GM10266 (cell line): ENCODE data around the gene CARMIL1.

Experiments used
- DNase-seq: peaks from one replicate; pipeline ENCODE4 v3.0.0; 2012; ENCODE audit errors: extremely low spot score
- TF ChIP-seq, protein P1 (sequence below): IDR thresholded peaks from 2 replicates; pipeline ENCODE4 v1.5.1; 2012; ENCODE audit warnings: mild to moderate bottlenecking, low read depth; ENCODE audit not compliant: control insufficient read depth, insufficient read depth; ENCODE audit errors: missing control alignments

The CARMIL1 gene

DNA sequence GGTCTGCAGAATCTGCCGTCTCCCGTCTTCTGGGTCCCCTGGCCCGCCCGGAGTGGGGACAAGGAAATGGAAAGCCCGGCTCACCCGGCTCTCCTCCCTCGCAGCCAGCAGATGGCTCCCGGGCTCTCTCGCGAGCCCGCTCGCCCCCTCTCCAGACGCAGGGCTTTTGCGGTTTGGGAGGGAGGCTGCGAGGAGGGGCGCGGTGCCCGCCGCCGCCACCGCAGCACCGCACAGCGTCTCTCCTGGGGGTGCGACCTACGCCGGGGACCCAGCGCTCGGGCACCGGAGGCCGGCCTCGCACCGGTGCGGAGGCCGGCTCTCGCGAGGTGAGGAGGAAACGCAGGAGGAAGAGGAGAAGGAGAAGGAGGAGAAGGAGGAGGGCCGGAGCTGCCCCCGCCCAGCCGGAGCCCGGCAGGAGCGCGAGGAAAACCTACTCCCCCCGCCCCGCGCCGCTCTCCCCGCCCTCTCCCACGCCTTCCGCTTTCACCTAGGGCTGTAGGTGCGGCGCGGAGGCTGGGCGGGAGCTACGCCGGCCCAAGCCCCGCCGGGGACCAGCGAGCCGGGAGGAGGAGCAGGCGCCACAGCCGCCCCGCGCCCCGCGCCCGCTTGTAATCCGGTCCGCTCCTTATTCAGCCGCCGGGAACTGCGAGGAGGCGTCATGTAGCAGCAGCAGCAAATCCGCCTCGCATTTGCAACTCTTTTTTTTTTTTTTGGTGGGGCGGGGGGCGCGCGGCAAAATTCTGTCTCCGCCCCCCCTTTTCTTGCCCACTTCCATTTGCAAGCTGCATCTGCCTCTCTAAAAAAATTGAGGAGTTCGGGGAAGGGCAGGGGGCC lies at the start of gene CARMIL1:
Gene CARMIL1 (plus strand): TSS at position 461 of the 834 bp plus-strand sequence. CDS start 422 bp downstream, outside the sequence.
- peak; percentile 86 for DNase-seq
- TF ChIP-seq, protein P1, sequence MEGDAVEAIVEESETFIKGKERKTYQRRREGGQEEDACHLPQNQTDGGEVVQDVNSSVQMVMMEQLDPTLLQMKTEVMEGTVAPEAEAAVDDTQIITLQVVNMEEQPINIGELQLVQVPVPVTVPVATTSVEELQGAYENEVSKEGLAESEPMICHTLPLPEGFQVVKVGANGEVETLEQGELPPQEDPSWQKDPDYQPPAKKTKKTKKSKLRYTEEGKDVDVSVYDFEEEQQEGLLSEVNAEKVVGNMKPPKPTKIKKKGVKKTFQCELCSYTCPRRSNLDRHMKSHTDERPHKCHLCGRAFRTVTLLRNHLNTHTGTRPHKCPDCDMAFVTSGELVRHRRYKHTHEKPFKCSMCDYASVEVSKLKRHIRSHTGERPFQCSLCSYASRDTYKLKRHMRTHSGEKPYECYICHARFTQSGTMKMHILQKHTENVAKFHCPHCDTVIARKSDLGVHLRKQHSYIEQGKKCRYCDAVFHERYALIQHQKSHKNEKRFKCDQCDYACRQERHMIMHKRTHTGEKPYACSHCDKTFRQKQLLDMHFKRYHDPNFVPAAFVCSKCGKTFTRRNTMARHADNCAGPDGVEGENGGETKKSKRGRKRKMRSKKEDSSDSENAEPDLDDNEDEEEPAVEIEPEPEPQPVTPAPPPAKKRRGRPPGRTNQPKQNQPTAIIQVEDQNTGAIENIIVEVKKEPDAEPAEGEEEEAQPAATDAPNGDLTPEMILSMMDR: peak; percentile 65

DNA sequence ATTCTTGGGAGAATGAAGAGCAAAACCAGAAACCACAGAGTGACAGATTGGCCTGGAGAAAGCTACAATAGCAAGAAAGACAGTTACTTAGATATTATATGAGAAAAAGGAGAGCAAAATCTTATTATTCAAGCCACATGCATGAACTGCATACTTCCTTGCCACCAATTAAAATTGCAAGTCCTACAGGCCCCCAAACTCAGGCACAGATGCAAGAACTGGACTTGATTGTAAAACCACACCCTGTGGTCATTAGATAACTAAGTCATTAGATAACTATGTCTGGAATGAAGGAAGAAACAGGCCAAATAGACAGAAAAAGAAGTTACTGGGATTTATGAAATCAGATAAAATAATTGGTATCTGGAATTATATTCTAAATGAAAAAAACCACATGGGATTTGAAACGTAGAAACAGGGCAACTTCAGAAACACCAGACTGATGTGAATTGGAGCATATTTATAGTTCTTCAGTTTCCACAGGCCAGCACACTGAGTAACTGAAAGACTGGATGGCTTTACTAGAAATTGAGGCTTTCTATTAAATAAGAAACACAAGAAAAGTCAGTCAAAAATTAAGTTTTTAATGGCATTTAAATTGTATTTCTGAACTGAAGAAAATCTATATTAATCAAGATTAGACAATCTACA lies 49.4 kb upstream of the CARMIL1 start:
- no peak for DNase-seq
- TF ChIP-seq, protein P1: no peak

DNA sequence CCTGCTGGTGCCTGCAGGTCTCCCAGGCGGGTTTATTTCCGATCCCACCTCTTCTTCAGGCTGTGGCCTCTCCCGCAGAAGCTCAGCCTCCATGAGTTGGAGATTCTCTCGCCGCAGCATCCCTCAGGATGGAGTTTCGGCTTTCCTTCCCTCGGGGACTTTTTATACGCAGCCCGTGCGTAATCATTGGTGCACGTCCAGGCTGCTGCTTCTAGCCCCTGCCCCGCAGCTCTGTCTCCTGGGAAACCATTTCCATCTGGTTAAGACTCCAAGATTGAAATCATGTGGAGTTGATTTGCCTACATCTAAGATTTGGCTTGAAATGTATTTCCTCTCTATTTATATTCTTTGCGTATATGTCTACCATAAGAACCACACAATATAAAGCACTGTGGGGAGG lies 46.7 kb upstream of the CARMIL1 start:
- TF ChIP-seq, protein P1: no peak
- DNase-seq: no peak

DNA sequence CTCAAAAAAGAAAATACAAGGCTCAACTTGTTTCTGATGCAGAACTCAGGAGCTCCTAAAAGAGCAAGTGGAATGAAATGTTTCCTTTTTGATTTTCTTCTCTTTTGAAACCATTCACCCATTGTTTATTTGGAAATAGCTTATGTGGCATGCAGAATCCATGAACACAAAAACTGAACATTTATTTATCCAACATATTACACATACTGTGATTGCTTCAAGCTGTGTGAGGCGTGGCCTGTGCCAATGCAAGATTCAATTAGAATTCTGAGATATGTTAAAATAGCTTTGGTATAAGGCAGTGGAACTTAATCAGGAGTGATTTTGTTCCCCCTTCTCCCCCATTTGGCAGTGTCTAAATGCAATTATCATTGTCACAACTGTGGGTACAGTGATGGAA lies 45.9 kb upstream of the CARMIL1 start:
- TF ChIP-seq, protein P1: no peak
- no peak for DNase-seq

DNA sequence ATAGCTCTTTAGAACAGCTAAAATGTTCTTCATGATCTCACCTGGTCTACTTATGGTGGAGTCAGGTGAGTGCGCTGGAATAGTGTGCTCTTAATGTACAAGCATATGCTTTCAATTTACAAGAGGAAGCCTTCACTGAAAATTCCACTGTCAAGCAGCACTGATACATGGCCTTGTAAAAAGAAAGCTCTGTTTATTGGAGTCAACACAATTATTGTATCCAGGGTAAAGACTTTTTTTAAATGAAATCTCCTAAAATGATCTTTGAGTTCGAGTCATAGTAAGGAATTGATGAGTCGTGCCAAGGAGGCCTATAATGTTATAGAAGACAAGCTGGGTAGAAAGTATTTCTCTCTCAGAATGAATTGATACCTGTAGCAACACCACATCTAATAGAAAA lies 41.6 kb upstream of the CARMIL1 start:
- DNase-seq: no peak
- TF ChIP-seq, protein P1: no peak

DNA sequence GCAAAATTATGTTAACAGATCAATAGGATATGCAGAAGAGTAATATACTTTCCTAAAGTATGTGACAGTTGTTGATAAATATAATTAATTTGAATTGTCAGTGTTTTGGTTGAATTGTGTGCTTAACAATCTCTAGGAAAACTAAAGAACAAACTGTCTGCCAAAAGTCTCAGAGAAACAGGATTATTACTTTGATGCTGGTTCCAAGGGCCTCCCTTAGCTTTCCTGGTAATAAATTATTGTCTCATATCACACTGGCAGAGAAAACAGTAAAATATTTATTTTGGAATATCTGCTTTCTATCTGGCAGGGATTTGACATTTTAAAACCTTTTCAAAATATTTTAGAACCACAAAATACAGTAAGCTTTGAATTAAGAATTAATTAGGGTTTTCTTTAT lies 40.1 kb upstream of the CARMIL1 start:
- TF ChIP-seq, protein P1: no peak
- DNase-seq: no peak

DNA sequence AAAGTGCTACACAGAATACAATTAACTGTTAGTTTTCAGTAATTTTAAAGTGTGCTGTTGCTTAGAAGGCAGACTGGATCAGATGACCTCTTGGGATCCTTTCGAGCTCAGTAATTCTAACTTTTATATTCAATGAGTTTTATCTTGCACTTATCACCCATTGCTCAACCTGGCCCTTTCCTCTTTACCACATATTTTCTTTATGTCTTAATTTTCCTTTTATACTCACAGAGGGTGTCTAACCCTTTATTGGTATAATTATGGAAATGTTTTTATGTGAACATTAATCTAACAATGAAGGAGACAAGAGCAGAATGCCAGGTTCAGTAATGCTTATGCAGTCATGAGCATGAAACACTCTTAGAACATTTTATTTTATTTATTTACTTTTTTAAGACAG lies 39.7 kb upstream of the CARMIL1 start:
- TF ChIP-seq, protein P1: no peak
- DNase-seq: no peak
